Neuronal stem cell (in vitro differentiated cells): Measurements from ENCODE around the gene PRDM5.

Experiments
- DNase-seq: peaks from one replicate; pipeline ENCODE4 v3.0.0-alpha.2; 2013; ENCODE audit warnings: low spot score
- H2AFZ ChIP-seq: one replicate; pipeline ENCODE4 v1.6.1; 2013; ENCODE audit warnings: mild to moderate bottlenecking, low read length, inconsistent platforms
- H2AK5ac ChIP-seq: 2 replicates; pipeline ENCODE4 v1.6.1; 2013; ENCODE audit warnings: low read depth, mild to moderate bottlenecking, inconsistent platforms, low read length, moderate library complexity, mixed read lengths
- H2BK120ac ChIP-seq: 2 replicates; pipeline ENCODE4 v1.6.1; 2013; ENCODE audit warnings: low read depth, mild to moderate bottlenecking, inconsistent platforms, low read length, moderate library complexity, mixed read lengths
- H2BK12ac ChIP-seq: one replicate; pipeline ENCODE4 v1.6.1; 2013; ENCODE audit warnings: low read length, inconsistent platforms
- H2BK15ac ChIP-seq: 2 replicates; pipeline ENCODE4 v1.6.1; 2013; ENCODE audit warnings: mild to moderate bottlenecking, low read length, inconsistent platforms, mixed read lengths
- H2BK5ac ChIP-seq: one replicate; pipeline ENCODE4 v1.6.1; 2013; ENCODE audit warnings: inconsistent platforms, mild to moderate bottlenecking, low read length, moderate library complexity
- H3K14ac ChIP-seq: one replicate; pipeline ENCODE4 v1.6.1; 2013; ENCODE audit warnings: low read length, inconsistent platforms
- H3K18ac ChIP-seq: 2 replicates; pipeline ENCODE4 v1.6.1; 2013; ENCODE audit warnings: low read length, inconsistent platforms
- H3K23ac ChIP-seq: 2 replicates; pipeline ENCODE4 v1.6.1; 2013; ENCODE audit warnings: low read depth, mild to moderate bottlenecking, mixed read lengths, low read length, inconsistent platforms; ENCODE audit not compliant: poor library complexity
- H3K27ac ChIP-seq: replicated peaks from 3 replicates; pipeline ENCODE4 v1.5.1; 2013; ENCODE audit warnings: low read length, inconsistent platforms
- H3K27me3 ChIP-seq, 3 experiments: 2 replicates each; pipeline ENCODE4 v1.6.1; 2013; ENCODE audit warnings: low read length in 3 of 3, mild to moderate bottlenecking in 2 of 3, inconsistent platforms in 1 of 3, low read depth in 1 of 3, mixed read lengths in 1 of 3, moderate library complexity in 1 of 3; ENCODE audit not compliant: control insufficient read depth in 3 of 3, insufficient read depth in 3 of 3
- H3K36me3 ChIP-seq, 2 donors: replicated peaks in 1 of 2; 2 replicates each; pipeline ENCODE4 v1.6.1; 2013; ENCODE audit warnings: low read length in 2 of 2; ENCODE audit not compliant: control insufficient read depth in 2 of 2, insufficient read depth in 2 of 2
- H3K4ac ChIP-seq: 2 replicates; pipeline ENCODE4 v1.6.1; 2013; ENCODE audit warnings: inconsistent platforms, mild to moderate bottlenecking, low read length, moderate library complexity
- H3K4me1 ChIP-seq, 2 donors: 1 replicate in 1 of 2; 2 replicates in 1 of 2; pipeline ENCODE4 v1.6.1; 2013; ENCODE audit warnings: low read length in 2 of 2, low read depth in 1 of 2; ENCODE audit not compliant: control insufficient read depth in 2 of 2, insufficient read depth in 1 of 2
- H3K4me2 ChIP-seq: one replicate; pipeline ENCODE4 v1.6.1; 2013; ENCODE audit warnings: mild to moderate bottlenecking, low read length, inconsistent platforms; ENCODE audit not compliant: insufficient read depth, poor library complexity, severe bottlenecking
- H3K4me3 ChIP-seq, 2 donors: 2 replicates each; pipeline ENCODE4 v1.5.1; 2013; ENCODE audit warnings: low read length in 2 of 2, mild to moderate bottlenecking in 2 of 2, inconsistent platforms in 1 of 2, moderate library complexity in 1 of 2
- H3K79me1 ChIP-seq: one replicate; pipeline ENCODE4 v1.6.1; 2013; ENCODE audit warnings: low read depth, mild to moderate bottlenecking, inconsistent platforms, low read length, moderate library complexity
- H3K9ac ChIP-seq: one replicate; pipeline ENCODE4 v1.6.1; 2013; ENCODE audit warnings: mild to moderate bottlenecking, low read depth, low read length, inconsistent platforms; ENCODE audit not compliant: poor library complexity
- H3K9me3 ChIP-seq, 2 donors: replicated peaks in 1 of 2; 2 replicates each; pipeline versions ENCODE3 to v1.6.1; 2013; ENCODE audit warnings: low read length in 2 of 2, mild to moderate bottlenecking in 2 of 2, inconsistent platforms in 1 of 2, low read depth in 1 of 2, mixed read lengths in 1 of 2, moderate library complexity in 1 of 2; ENCODE audit not compliant: control insufficient read depth in 2 of 2, insufficient read depth in 1 of 2
- H4K8ac ChIP-seq: one replicate; pipeline ENCODE4 v1.6.1; 2013; ENCODE audit warnings: low read depth, mild to moderate bottlenecking, inconsistent platforms, low read length, moderate library complexity
- H4K91ac ChIP-seq: one replicate; pipeline ENCODE4 v1.6.1; 2013; ENCODE audit warnings: low read length, low read depth, mild to moderate bottlenecking, inconsistent platforms; ENCODE audit not compliant: poor library complexity
- WGBS, 2 donors: extraction: QIAGEN DNeasy Blood & Tissue Kit; methylation state at CpG; one replicate each; pipeline ENCODE4 v1.1.7; 2013; ENCODE audit warnings: missing lambda C conversion rate in 2 of 2, mixed read lengths in 1 of 2; ENCODE audit not compliant: insufficient read length in 2 of 2, insufficient replicate concordance in 1 of 2; ENCODE audit errors: extremely low coverage in 2 of 2; 5-methylcytosine and 5-hydroxymethylcytosine counted together

Gene PRDM5

GRCh38 chr4:120862432-120862831 is 60.1 kb downstream of the PRDM5 start:
- Histone ChIP-seq H3K4me3 (no peak overlapping the region), H3K4me1 (peaks cover 8 to 13% of the 10 kb centered on the region in 2 donors), H3K23ac (no peak overlapping the region), H2BK12ac (no peak overlapping the region), H3K9ac (no peak overlapping the region), H3K27me3 (no peaks in the 10 kb centered on the region), H4K91ac (no peak overlapping the region), H3K4me2 (no peak overlapping the region), H2BK5ac (no peak overlapping the region), H2AFZ (no peak overlapping the region), H3K79me1 (peaks cover 1% of the 10 kb centered on the region), H3K9me3 (no peaks in the 10 kb centered on the region), H2BK15ac (no peak overlapping the region), H3K4ac (no peak overlapping the region), H3K27ac (no peak overlapping the region), H2AK5ac (no peak overlapping the region), H3K14ac (no peak overlapping the region), H3K18ac (no peak overlapping the region), H2BK120ac (no peak overlapping the region), H3K36me3 (no peaks in the 10 kb centered on the region), H4K8ac (no peak overlapping the region)
- DNase-seq = no peak
- WGBS, 2 donors = no CpG with 5 or more reads among the region's 2 CpGs

GRCh38 chr4:120861852-120862251 is 60.7 kb downstream of the PRDM5 start:
- no peaks in the 10 kb centered on the region for H3K27me3 ChIP-seq
- H3K4ac ChIP-seq = no peak overlapping the region
- no peak overlapping the region for H3K9ac ChIP-seq
- no peak overlapping the region for H2AK5ac ChIP-seq
- no peak overlapping the region for H3K18ac ChIP-seq
- H3K27ac ChIP-seq = no peak overlapping the region
- H3K9me3 ChIP-seq = no peaks in the 10 kb centered on the region
- no peak overlapping the region for H4K8ac ChIP-seq
- no peak overlapping the region for H2AFZ ChIP-seq
- peaks cover 8 to 13% of the 10 kb centered on the region in 2 donors for H3K4me1 ChIP-seq
- H3K14ac ChIP-seq = no peak overlapping the region
- no peak overlapping the region for H2BK120ac ChIP-seq
- H2BK12ac ChIP-seq = no peak overlapping the region
- no peak overlapping the region for H2BK15ac ChIP-seq
- H3K36me3 ChIP-seq = no peaks in the 10 kb centered on the region
- H4K91ac ChIP-seq = no peak overlapping the region
- H3K79me1 ChIP-seq = peaks cover 1% of the 10 kb centered on the region
- no peak overlapping the region for H3K4me3 ChIP-seq
- no peak overlapping the region for H3K23ac ChIP-seq
- no peak for DNase-seq
- H2BK5ac ChIP-seq = no peak overlapping the region
- no peak overlapping the region for H3K4me2 ChIP-seq

- no peaks in the 10 kb centered on the region for H3K79me1 ChIP-seq
- no peak overlapping the region for H3K23ac ChIP-seq
- H2AFZ ChIP-seq = no peak overlapping the region
- H2BK12ac ChIP-seq = no peak overlapping the region
- H2BK120ac ChIP-seq = no peak overlapping the region
- no peak overlapping the region for H4K91ac ChIP-seq
- H3K4me3 ChIP-seq = no peak overlapping the region
- H3K36me3 ChIP-seq = no peaks in the 10 kb centered on the region
- no peak overlapping the region for H4K8ac ChIP-seq
- H3K27ac ChIP-seq = no peak overlapping the region
- H2AK5ac ChIP-seq = no peak overlapping the region
- H2BK15ac ChIP-seq = no peak overlapping the region
- no peaks in the 10 kb centered on the region for H3K9me3 ChIP-seq
- no peak overlapping the region for H3K18ac ChIP-seq
- no peak overlapping the region for H2BK5ac ChIP-seq
- H3K4ac ChIP-seq = no peak overlapping the region
- DNase-seq = no peak
- no peaks in the 10 kb centered on the region for H3K27me3 ChIP-seq
- WGBS, 2 donors = no CpG with 5 or more reads among the region's 3 CpGs
- H3K14ac ChIP-seq = no peak overlapping the region
- no peak overlapping the region for H3K9ac ChIP-seq
- no peak overlapping the region for H3K4me2 ChIP-seq
- peaks cover 0 to 1% of the 10 kb centered on the region in 2 donors for H3K4me1 ChIP-seq
Measured at GRCh38 chr4:120858776-120859175, 63.8 kb downstream of the PRDM5 start.

- no peak for DNase-seq
- Histone ChIP-seq H2BK120ac (no peak overlapping the region), H3K27me3 (no peaks in the 10 kb centered on the region), H3K14ac (no peak overlapping the region), H3K4me1 (peaks cover 0 to 1% of the 10 kb centered on the region in 2 donors), H4K8ac (no peak overlapping the region), H3K23ac (no peak overlapping the region), H2BK5ac (no peak overlapping the region), H3K9ac (no peak overlapping the region), H3K4me2 (no peak overlapping the region), H3K79me1 (no peaks in the 10 kb centered on the region), H2AK5ac (no peak overlapping the region), H2BK15ac (no peak overlapping the region), H3K18ac (no peak overlapping the region), H3K36me3 (peaks cover 0 to under 1% of the 10 kb centered on the region in 2 donors), H3K4ac (no peak overlapping the region), H4K91ac (no peak overlapping the region), H3K9me3 (no peaks in the 10 kb centered on the region), H2AFZ (no peak overlapping the region), H3K4me3 (no peak overlapping the region), H3K27ac (no peak overlapping the region), H2BK12ac (no peak overlapping the region)
- no CpG with 5 or more reads among the region's 3 CpGs for WGBS, 2 donors
Measured at GRCh38 chr4:120857312-120857711, 65.2 kb downstream of the PRDM5 start.
